Spleen (tissue), 7 donors: ENCODE measurements around the gene RIPOR3.

Experiments
- POLR2AphosphoS5 ChIP-seq, 3 donors: sonication (generic); formaldehyde crosslinking; IDR thresholded peaks; one replicate each; pipeline ENCODE4 v1.5.1; 2017; ENCODE audit warnings: antibody characterized with exemption in 3 of 3
- TF ChIP-seq, protein P1 (sequence below), 11 experiments: fragments of 200-600 bp in 7 of 11; fragments of 450-650 bp in 4 of 11; sonication (generic) in 4 of 11; IDR thresholded peaks in 8 of 11; conservative IDR thresholded peaks in 3 of 11; 1 replicate in 7 of 11; 2 replicates in 4 of 11; pipeline versions ENCODE4 v1.4.0 to v1.8.0; 2016 to 2021; ENCODE audit warnings: antibody characterized with exemption in 11 of 11, inconsistent platforms in 4 of 11, mild to moderate bottlenecking in 1 of 11
- donor health status: DM: no; HTN: no; CAD: no; lungs with moderate emphysema.
- donor health status: DM: no; HTN: no; CAD: no.
- donor health status: DM: no; HTN: no; CAD: no.

DNA sequence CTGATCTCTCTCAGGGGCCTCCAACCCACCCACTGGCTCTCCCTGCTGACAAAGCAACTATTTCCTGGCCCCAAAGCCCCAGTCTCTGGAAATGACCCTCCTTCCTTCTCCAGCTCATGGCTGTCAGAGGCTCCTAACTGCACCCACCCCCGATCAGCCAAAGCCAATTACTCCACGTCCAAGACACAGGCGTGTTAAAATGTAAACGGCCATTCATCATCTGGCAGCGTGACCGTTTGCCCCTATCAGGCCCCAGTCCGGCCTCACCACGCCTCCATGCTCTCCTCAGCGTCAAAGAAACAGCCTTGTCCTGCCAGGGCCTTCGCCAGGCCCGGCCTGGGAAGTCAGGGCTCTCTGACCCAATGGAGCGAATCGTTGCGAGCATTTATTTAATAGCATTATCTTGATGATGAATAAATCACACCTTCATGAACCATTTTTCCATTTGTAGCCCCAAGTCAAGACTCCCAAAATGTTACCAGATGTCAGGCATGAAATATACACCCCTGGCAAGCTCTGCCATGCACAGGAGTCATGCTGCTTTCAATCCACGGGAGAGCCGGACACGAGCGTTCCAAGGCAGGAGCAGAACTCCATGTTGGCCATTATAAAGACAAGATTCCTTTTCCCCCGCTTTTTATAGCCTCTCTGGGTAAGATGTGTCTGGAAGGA lies 17.7 kb downstream of the RIPOR3 start:
- TF ChIP-seq, protein P1, sequence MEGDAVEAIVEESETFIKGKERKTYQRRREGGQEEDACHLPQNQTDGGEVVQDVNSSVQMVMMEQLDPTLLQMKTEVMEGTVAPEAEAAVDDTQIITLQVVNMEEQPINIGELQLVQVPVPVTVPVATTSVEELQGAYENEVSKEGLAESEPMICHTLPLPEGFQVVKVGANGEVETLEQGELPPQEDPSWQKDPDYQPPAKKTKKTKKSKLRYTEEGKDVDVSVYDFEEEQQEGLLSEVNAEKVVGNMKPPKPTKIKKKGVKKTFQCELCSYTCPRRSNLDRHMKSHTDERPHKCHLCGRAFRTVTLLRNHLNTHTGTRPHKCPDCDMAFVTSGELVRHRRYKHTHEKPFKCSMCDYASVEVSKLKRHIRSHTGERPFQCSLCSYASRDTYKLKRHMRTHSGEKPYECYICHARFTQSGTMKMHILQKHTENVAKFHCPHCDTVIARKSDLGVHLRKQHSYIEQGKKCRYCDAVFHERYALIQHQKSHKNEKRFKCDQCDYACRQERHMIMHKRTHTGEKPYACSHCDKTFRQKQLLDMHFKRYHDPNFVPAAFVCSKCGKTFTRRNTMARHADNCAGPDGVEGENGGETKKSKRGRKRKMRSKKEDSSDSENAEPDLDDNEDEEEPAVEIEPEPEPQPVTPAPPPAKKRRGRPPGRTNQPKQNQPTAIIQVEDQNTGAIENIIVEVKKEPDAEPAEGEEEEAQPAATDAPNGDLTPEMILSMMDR (IDR thresholded peaks at IDR 0.05 in 8 of 11, conservative IDR thresholded peaks at IDR 0.05 in 3 of 11) = no peak
- peak in 1 of 3 donors; percentile 30 for TF ChIP-seq POLR2AphosphoS5 (IDR thresholded peaks at IDR 0.05)
